Middle frontal gyrus (tissue), 1 donor: ENCODE measurements around the gene KDM3A.

ENCODE experiments used
- DNase-seq: peaks from one replicate; pipeline ENCODE4 v3.0.0-alpha.2; 2015; ENCODE audit warnings: low spot score; ENCODE audit errors: extremely low spot score

KDM3A gene, protein sequence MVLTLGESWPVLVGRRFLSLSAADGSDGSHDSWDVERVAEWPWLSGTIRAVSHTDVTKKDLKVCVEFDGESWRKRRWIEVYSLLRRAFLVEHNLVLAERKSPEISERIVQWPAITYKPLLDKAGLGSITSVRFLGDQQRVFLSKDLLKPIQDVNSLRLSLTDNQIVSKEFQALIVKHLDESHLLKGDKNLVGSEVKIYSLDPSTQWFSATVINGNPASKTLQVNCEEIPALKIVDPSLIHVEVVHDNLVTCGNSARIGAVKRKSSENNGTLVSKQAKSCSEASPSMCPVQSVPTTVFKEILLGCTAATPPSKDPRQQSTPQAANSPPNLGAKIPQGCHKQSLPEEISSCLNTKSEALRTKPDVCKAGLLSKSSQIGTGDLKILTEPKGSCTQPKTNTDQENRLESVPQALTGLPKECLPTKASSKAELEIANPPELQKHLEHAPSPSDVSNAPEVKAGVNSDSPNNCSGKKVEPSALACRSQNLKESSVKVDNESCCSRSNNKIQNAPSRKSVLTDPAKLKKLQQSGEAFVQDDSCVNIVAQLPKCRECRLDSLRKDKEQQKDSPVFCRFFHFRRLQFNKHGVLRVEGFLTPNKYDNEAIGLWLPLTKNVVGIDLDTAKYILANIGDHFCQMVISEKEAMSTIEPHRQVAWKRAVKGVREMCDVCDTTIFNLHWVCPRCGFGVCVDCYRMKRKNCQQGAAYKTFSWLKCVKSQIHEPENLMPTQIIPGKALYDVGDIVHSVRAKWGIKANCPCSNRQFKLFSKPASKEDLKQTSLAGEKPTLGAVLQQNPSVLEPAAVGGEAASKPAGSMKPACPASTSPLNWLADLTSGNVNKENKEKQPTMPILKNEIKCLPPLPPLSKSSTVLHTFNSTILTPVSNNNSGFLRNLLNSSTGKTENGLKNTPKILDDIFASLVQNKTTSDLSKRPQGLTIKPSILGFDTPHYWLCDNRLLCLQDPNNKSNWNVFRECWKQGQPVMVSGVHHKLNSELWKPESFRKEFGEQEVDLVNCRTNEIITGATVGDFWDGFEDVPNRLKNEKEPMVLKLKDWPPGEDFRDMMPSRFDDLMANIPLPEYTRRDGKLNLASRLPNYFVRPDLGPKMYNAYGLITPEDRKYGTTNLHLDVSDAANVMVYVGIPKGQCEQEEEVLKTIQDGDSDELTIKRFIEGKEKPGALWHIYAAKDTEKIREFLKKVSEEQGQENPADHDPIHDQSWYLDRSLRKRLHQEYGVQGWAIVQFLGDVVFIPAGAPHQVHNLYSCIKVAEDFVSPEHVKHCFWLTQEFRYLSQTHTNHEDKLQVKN (N-terminal part only)

DNA sequence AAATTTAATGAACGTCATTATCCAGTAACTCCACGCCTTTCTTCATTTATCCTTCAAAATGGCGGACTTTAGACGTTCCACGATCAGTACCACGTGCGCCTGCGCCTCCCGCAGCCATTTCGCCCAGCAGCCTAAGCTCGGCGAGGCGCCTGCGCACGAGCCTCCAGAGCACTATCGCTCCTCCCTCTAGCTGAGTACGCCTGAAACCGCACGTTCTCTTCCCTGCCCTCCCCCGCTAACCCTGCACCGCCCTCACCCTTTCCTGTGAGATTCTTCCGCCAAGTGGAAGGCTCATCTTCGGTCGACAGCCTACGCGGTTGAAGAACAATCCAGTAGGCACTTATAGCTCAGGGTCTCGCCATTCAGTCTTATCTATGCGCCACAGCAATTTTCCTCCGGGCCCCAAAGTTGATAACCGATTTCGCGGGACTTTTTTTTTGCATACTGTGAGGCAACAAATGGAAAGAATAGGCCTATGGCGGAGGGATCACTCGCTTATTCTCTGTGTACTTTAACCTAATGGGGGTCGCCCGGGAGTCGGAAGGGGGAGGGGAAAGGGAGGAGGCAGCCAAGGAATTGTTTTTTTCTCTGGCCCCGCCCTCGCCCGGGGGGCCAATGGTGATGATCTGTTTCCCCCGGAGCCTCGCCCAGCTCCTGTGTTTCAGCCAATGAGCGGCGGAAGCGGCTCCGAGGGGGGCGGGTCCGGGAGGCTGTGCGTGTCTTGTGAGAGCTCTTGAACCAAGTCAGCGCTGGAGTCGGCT, at the start of gene KDM3A:
Gene KDM3A, plus strand, starts transcription at position 741 of the 761 bp plus-strand sequence. CDS start 677 bp downstream, outside the sequence.
- peak; percentile 95 for DNase-seq

- no peak for DNase-seq
These were observed 48.2 kb upstream of the KDM3A start for GRCh38 chr2:86392873-86393518.

GRCh38 chr2:86393521-86394491, 47.4 kb upstream of the KDM3A start:
- DNase-seq, result no peak

DNA sequence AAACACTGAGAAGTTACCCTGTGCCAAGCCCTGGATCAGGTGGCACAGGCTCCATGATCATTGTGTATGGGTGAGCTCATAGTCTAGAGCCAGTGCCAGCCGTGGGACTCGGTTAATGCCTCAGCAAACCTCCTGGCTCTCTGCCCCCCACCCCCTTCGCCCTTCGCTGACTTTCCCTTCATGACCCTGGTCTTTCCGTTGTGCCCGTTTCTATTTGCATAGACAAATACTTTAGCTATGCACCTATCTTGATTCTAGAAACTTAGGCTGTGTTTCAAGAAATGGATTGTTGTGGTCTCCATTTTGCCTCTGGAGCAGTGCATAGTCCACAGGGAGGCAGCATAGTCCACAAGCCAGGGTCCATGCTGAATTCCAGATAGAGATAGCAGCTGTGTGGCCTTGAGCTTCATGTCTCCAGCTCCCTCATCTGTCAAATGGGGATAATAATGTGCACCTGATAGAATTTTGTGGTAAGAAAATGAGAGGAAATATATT, 44.8 kb upstream of the KDM3A start:
- DNase-seq, result peak; percentile 8

GRCh38 chr2:86397986-86398385, 43.2 kb upstream of the KDM3A start:
- no peak for DNase-seq

- no peak for DNase-seq
These were observed 42.4 kb upstream of the KDM3A start for GRCh38 chr2:86398500-86399474.

DNA sequence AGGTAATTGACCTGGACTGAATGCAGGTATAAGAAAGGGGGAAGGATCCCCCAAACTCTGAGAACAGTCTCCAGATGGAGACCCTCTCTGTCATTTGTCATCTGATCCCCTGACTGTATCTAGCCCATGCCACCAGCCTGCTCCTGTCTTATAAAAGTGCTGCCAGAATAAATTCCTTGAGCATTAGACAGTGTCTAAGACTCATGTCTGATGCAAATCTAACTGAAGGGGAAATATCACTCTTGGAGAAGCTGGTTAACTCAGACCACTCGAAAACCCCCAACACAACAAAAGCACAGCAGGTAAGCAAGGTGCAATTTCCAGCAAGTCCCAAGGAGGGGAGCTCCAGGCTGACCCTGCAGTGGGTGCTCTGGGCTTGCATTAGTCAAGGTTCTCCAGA, 40.9 kb upstream of the KDM3A start:
- no peak for DNase-seq

- DNase-seq, result no peak
These were observed 30.6 kb upstream of the KDM3A start for GRCh38 chr2:86410581-86410980.

DNA sequence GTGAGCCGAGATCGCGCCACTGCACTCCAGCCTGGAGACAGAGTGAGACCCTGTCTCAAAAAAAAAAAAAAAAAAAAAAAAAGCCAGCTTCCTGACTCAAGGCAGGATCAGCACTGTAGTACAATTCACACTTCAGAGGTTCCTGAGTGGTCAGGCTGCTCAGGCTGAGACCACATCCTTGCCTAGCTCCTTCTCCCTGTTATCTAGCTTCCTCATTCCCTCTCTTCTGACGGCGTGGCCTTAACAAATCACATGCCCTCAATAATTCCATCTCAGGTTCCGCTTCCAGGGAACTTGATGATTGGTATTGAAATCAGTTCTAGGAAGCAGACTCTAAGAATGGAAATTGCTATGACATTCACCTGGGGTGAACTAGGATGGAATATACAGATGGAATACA, 29.8 kb upstream of the KDM3A start:
- no peak for DNase-seq

- DNase-seq, result no peak
These were observed 29.2 kb upstream of the KDM3A start for GRCh38 chr2:86412007-86412406.

DNA sequence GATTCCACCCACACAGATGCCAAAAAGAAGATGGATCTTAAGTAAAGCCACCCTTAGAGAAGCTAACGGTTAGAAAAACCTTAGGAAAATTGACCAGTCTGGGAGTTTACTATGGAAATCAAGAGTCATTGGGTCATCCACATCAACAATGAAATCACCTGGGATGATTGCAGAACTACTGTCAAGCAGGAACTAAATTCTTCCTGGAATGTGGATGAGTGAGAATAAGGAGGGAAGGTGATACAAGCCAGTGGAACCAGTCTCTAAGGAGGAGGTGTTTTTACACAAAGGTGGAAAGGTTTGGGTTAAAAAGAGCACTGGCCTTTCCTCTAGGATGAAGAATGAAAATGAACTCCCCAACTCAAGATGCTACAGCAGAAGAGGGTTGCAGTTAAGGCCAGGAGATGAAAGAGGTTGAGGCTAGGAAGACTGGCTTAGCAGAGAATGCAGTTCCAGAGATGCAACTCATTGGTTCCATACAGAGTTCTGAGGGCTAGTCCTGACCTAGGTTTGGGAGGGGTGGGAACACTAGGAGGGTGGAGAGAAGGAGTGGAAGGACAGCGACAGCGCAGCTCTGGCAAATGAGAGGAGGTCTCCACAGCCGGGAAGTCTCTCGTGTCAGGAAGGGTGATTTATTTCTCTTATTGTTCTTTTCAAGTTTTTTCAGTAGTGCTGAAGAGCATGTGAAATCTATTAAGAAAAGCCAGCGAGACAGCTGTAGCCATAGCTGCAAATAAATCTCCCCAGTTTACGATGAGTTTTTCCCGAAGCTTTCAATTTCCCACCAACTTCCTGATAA, 27.7 kb upstream of the KDM3A start:
- DNase-seq, result no peak

DNA sequence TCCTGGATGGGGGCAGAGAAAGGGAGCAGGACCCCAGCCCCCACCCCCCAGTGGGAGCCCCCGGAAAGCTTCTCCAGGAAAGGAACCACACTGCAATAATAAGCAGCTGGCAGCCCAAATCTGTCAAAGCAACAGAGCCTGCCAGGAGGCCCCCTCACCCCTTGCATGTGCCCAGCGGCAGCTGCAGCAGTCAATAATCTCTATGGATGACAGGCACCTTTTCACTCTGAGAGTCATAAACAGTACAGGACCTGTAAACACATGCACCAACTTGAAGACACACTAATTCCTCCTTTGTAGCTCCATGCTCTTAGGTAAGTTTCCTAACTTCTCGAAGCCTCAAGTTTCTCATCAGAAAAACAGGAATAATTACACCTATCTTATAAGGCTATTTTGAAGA, 26.2 kb upstream of the KDM3A start:
- no peak for DNase-seq

DNA sequence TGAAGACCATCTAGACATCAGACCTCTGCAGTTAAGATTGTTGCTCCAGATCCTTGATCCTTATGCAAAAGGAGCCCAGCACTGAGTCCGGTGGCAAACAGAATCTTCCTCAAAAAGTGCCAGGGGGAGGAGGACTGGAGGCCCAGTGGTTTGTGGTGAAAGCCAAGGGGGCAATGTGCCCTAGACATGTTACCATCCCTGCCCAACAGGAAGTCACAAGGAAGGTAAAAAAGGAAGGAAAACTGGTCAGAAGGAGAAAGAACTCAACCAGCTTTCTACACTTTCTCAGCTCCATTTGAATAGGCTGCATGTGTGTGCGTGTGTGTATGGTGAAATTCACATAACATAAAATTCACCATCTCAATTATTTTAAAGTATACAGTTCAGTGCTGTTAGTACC, 25.0 kb upstream of the KDM3A start:
- no peak for DNase-seq

GRCh38 chr2:86417961-86418360, 23.2 kb upstream of the KDM3A start:
- no peak for DNase-seq

DNA sequence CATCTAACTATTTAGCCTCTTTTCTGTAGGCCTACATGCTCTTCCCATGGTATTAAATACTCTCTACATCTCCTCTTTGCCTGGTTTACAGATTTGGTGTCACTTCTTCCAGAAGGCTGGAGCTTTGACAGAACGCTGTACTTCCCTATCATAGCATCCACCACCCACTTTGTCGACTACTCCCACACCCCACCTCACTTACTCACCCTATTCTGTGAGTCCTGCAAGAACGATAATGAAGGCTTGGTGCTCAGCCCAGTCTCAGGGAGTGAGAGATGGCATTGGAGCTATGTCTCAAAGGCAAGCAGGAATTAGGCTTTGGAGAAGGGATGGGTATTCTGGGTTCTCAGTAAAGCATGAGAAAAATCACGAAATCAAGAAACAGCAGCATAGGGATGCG, 20.3 kb upstream of the KDM3A start:
- DNase-seq, result peak; percentile 18

- no peak for DNase-seq
These were observed 14.9 kb upstream of the KDM3A start for GRCh38 chr2:86426271-86426670.

GRCh38 chr2:86429335-86429734, 11.8 kb upstream of the KDM3A start:
- DNase-seq, result no peak
